ENCODE data around the gene GABRA6. TPM values are rescaled to one million over a fixed set of nuclear protein-coding genes. Genes with fewer than 3 reads are reported as not detected.

The GABRA6 gene
- total and polyA plus RNA-seq, 8 donors: not detected

- no peak for TF ChIP-seq CTCF (IDR thresholded peaks at IDR 0.05)
- DNase-seq: peak in 2 of 6 donors; percentile 6 to 50
- no peaks in the 10 kb centered on the region for H3K9me3 ChIP-seq
- H3K4me1 ChIP-seq: no peaks in the 10 kb centered on the region
- H3K27me3 ChIP-seq: no peaks in the 10 kb centered on the region
- no peak for ATAC-seq
- FAIRE-seq: no peak
- H3K4me3 ChIP-seq: no peak overlapping the region
- WGBS, 2 donors: 86 to 88% methylated on average over 12 of the region's 12 CpGs
- H3K27ac ChIP-seq: no peak overlapping the region
- no peaks in the 10 kb centered on the region for H3K36me3 ChIP-seq
- intact Hi-C loops (cut with DNase I): no loop called here
Measured at GRCh38 chr5:161660806-161661205, 24.7 kb upstream of the GABRA6 start.

DNA sequence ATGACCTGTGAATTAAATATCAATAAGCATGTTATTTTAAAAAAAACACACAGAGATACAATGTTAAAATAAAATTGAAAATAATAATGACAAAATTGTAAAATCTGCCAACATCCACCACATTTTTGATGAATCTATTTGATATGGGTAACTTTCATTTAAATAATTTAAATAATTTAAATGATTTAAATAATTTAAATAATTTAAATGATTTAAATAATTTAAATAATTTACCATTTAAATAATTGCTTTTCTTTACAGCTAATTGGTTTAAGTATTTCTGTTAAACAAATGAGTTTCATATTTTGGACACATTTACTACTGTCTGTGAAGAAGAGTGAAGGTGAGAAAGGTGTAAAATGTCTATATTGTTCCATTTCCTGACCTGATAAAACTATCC lies 22.1 kb upstream of the GABRA6 start:
- no peaks in the 10 kb centered on the region for H3K9me3 ChIP-seq
- H3K27me3 ChIP-seq: no peaks in the 10 kb centered on the region
- intact Hi-C loops (cut with DNase I): no loop called here
- H3K27ac ChIP-seq: no peak overlapping the region
- ATAC-seq (no peak), FAIRE-seq (peak; percentile 93), DNase-seq (no peak)
- H3K4me1 ChIP-seq: no peaks in the 10 kb centered on the region
- H3K4me3 ChIP-seq: no peak overlapping the region
- no peaks in the 10 kb centered on the region for H3K36me3 ChIP-seq
- no peak for TF ChIP-seq CTCF (IDR thresholded peaks at IDR 0.05)

- 16 to 19% methylated on average over 2 of the region's 2 CpGs for WGBS, 2 donors
- H3K9me3 ChIP-seq: no peaks in the 10 kb centered on the region
- DNase-seq: no peak
- no peak for FAIRE-seq
- intact Hi-C loops (cut with DNase I): no loop called here
- H3K4me3 ChIP-seq: no peak overlapping the region
- peak in 3 of 4 donors; percentile 50 to 70 (median 56) for ATAC-seq
- H3K27me3 ChIP-seq: no peaks in the 10 kb centered on the region
- no peak overlapping the region for H3K27ac ChIP-seq
- no peaks in the 10 kb centered on the region for H3K4me1 ChIP-seq
- peak in 2 of 4 donors; percentile 25 to 28 for TF ChIP-seq CTCF (IDR thresholded peaks at IDR 0.05)
- no peaks in the 10 kb centered on the region for H3K36me3 ChIP-seq
Measured at GRCh38 chr5:161676103-161676502, 9.4 kb upstream of the GABRA6 start.

GRCh38 chr5:161686149-161686548 lies 628 bp downstream of the GABRA6 start:
- intact Hi-C loops (cut with DNase I): no loop called here
- ATAC-seq (no peak), DNase-seq (no peak), FAIRE-seq (no peak)
- no peak overlapping the region for H3K4me3 ChIP-seq
- H3K27ac ChIP-seq: no peak overlapping the region
- 63 to 75% methylated on average over 8 of the region's 8 CpGs for WGBS, 2 donors
- no peak for TF ChIP-seq CTCF (IDR thresholded peaks at IDR 0.05)
- H3K27me3 ChIP-seq: no peaks in the 10 kb centered on the region
- no peaks in the 10 kb centered on the region for H3K4me1 ChIP-seq
- H3K9me3 ChIP-seq: no peaks in the 10 kb centered on the region
- H3K36me3 ChIP-seq: no peaks in the 10 kb centered on the region

DNA sequence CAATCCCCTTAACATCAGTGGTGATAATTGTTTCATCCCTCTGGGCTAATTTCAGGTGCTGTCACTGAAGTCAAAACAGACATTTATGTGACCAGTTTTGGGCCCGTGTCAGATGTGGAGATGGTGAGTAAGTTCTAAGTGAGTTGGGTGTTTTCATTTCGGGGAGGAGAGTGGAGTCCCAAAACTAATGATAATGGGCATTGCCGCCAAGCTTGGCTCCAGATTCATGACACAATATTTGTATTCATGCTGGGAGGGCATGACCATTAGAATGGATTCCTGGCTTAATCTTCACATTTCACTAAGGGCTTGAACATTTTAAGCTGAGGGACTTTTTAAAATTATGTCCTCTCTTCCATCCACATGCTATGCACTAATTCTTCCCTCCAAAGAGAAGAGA lies 1.4 kb downstream of the GABRA6 start:
- Histone ChIP-seq H3K36me3 (no peaks in the 10 kb centered on the region), H3K27ac (no peak overlapping the region), H3K4me3 (no peak overlapping the region), H3K4me1 (no peaks in the 10 kb centered on the region), H3K9me3 (no peaks in the 10 kb centered on the region), H3K27me3 (no peaks in the 10 kb centered on the region)
- TF ChIP-seq CTCF (IDR thresholded peaks at IDR 0.05): no peak
- WGBS, 2 donors: 64 to 78% methylated on average over 3 of the region's 3 CpGs
- intact Hi-C loops (cut with DNase I): no loop called here
- no peak for DNase-seq
- no peak for ATAC-seq
- no peak for FAIRE-seq

Measured in pancreas (tissue), 10 donors.